PC-3 (cell line): Measurements from ENCODE around the gene HAP1. TPM values are rescaled to one million over a fixed set of nuclear protein-coding genes. Genes with fewer than 3 reads are reported as not detected.

Source experiments
- ATAC-seq: fragments of 200-7000 bp; cut with Tn5 transposase; 2 replicates; pipeline ENCODE4 v1.9.1; 2020; ENCODE audit warnings: mild to moderate bottlenecking, moderate library complexity
- BruUV-seq: library from RNA; stranded (reverse); fragments of 400-500 nt; replicated peaks from 2 replicates; lab custom pipeline; 2021; lab: Mats Ljungman, UMichigan
- CTCF ChIA-PET: fragments of 300-600 bp; sonication (Branson Sonifier 250); formaldehyde crosslinking; loops from one replicate; lab custom pipeline; 2022; ENCODE audit warnings: antibody characterized with exemption; lab: Charles Lee
- POLR2A ChIA-PET: fragments of 300-600 bp; sonication (Branson Sonifier 250); formaldehyde crosslinking; loops from one replicate; lab custom pipeline; 2022; ENCODE audit warnings: antibody characterized with exemption; ENCODE audit not compliant: unreplicated experiment; lab: Charles Lee
- DNase-seq: peaks from one replicate; pipeline ENCODE4 v3.0.0-alpha.2; 2015
- H2AFZ ChIP-seq: fragments of 300-600 bp; sonication (generic); 2 replicates; pipeline ENCODE4 v1.6.0; 2016; ENCODE audit warnings: antibody characterized with exemption, low read length
- H3F3A ChIP-seq: fragments of 300-600 bp; sonication (generic); one replicate; pipeline ENCODE4 v1.6.0; 2017; ENCODE audit warnings: antibody characterized with exemption, low read length, control low read depth, mild to moderate bottlenecking; ENCODE audit not compliant: unreplicated experiment
- H3K27ac ChIP-seq: fragments of 300-600 bp; sonication (generic); 2 replicates; pipeline ENCODE4 v1.5.1; 2016; ENCODE audit warnings: mild to moderate bottlenecking, low read length
- H3K27me3 ChIP-seq: fragments of 300-600 bp; sonication (generic); 2 replicates; pipeline ENCODE4 v1.6.1; 2016; ENCODE audit warnings: low read length, mixed read lengths
- H3K36me3 ChIP-seq: fragments of 300-600 bp; sonication (generic); 2 replicates; pipeline ENCODE4 v1.6.1; 2016; ENCODE audit warnings: low read depth, mixed run types, low read length, mixed read lengths
- H3K4me1 ChIP-seq: fragments of 300-600 bp; sonication (generic); 2 replicates; pipeline ENCODE4 v1.5.1; 2016; ENCODE audit warnings: low read length; ENCODE audit not compliant: insufficient read depth
- H3K4me2 ChIP-seq: fragments of 300-600 bp; sonication (generic); 2 replicates; pipeline ENCODE4 v1.6.0; 2016; ENCODE audit warnings: low read length
- H3K4me3 ChIP-seq: fragments of 300-600 bp; sonication (generic); 2 replicates; pipeline ENCODE4 v1.5.1; 2016; ENCODE audit warnings: mild to moderate bottlenecking, low read length, mixed read lengths
- H3K79me2 ChIP-seq: fragments of 300-600 bp; sonication (generic); 2 replicates; pipeline ENCODE4 v1.6.1; 2017; ENCODE audit warnings: low read length, mixed read lengths
- H3K9ac ChIP-seq: fragments of 300-600 bp; sonication (generic); 2 replicates; pipeline ENCODE4 v1.6.0; 2016; ENCODE audit warnings: mild to moderate bottlenecking, low read length
- H3K9me2 ChIP-seq: fragments of 300-600 bp; sonication (generic); replicated peaks from 2 replicates; pipeline ENCODE4 v1.6.1; 2016; ENCODE audit warnings: mixed run types, low read length, mixed read lengths
- H3K9me3 ChIP-seq: fragments of 300-600 bp; sonication (generic); 2 replicates; pipeline ENCODE4 v1.6.1; 2016; ENCODE audit warnings: low read length, mixed read lengths
- H4K20me1 ChIP-seq: fragments of 300-600 bp; sonication (generic); 2 replicates; pipeline ENCODE4 v1.6.1; 2016; ENCODE audit warnings: low read length, mixed read lengths
- EZH2 ChIP-seq: fragments of 300-600 bp; sonication (generic); IDR thresholded peaks from one replicate; pipeline ENCODE4 v1.6.1; 2017; ENCODE audit warnings: antibody characterized with exemption, mild to moderate bottlenecking, low read length; ENCODE audit not compliant: unreplicated experiment
- EZH2phosphoT487 ChIP-seq: fragments of 300-600 bp; sonication (generic); IDR thresholded peaks from 2 replicates; pipeline ENCODE4 v1.6.1; 2018; ENCODE audit warnings: mild to moderate bottlenecking, antibody characterized with exemption, low read length, borderline replicate concordance
- intact Hi-C: fragments of 100-400 bp; cut with micrococcal nuclease; formaldehyde crosslinking; loops from 2 replicates; pipeline ENCODE4 v1.9.0; 2023
- total RNA-seq: library from RNA; depleted of rRNA; stranded (reverse); fragments of >200 nt; gene quantifications from 2 replicates; pipeline ENCODE4 v1.2.3, GENCODE V29; 2014
- TF ChIP-seq, protein P1 (sequence below): fragments of 300-600 bp; sonication (generic); conservative IDR thresholded peaks from 2 replicates; pipeline ENCODE4 v1.5.1; 2017; ENCODE audit warnings: antibody characterized with exemption, low read depth, mild to moderate bottlenecking, low read length

HAP1 gene
- total RNA-seq, 1 experiment from 2014 or later, result 1.2 TPM

DNA sequence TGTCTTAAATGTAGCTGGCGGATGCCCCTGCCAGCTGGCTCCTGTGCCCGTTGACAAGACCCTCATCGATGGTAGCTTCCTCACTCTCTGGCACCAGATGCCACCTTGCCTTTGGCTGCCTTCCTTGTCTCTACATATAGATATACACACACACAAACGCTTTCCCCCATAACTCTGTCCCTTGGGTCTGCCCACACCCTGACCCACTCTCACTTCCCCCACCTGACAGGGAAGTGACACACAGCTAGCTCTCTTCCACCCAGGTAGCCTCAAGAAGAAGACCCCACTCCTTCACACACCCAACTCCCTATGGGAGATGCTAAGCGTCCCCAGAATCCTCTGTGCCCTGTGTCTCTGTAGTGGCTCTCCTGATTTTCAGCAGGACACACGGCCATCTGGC is 26.4 kb upstream of the HAP1 start:
- Histone ChIP-seq H3F3A (no peaks in the 10 kb centered on the region), H3K27me3 (no peaks in the 10 kb centered on the region), H2AFZ (no peak overlapping the region), H3K4me2 (no peak overlapping the region), H3K79me2 (no peaks in the 10 kb centered on the region), H3K9ac (no peak overlapping the region), H3K9me3 (no peaks in the 10 kb centered on the region), H3K9me2 (no peaks in the 10 kb centered on the region), H3K4me1 (no peaks in the 10 kb centered on the region), H3K36me3 (peaks cover 38% of the 10 kb centered on the region), H3K4me3 (no peak overlapping the region), H4K20me1 (no peaks in the 10 kb centered on the region), H3K27ac (no peak overlapping the region)
- TF ChIP-seq, protein P1, sequence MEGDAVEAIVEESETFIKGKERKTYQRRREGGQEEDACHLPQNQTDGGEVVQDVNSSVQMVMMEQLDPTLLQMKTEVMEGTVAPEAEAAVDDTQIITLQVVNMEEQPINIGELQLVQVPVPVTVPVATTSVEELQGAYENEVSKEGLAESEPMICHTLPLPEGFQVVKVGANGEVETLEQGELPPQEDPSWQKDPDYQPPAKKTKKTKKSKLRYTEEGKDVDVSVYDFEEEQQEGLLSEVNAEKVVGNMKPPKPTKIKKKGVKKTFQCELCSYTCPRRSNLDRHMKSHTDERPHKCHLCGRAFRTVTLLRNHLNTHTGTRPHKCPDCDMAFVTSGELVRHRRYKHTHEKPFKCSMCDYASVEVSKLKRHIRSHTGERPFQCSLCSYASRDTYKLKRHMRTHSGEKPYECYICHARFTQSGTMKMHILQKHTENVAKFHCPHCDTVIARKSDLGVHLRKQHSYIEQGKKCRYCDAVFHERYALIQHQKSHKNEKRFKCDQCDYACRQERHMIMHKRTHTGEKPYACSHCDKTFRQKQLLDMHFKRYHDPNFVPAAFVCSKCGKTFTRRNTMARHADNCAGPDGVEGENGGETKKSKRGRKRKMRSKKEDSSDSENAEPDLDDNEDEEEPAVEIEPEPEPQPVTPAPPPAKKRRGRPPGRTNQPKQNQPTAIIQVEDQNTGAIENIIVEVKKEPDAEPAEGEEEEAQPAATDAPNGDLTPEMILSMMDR, result no peak
- TF ChIP-seq EZH2, result no peak
- intact Hi-C loops, result no loop called here
- ATAC-seq (no peak), DNase-seq (no peak)
- POLR2A ChIA-PET, result no interaction called here
- BruUV-seq, result no TSS peak
- CTCF ChIA-PET, result no interaction called here

DNA sequence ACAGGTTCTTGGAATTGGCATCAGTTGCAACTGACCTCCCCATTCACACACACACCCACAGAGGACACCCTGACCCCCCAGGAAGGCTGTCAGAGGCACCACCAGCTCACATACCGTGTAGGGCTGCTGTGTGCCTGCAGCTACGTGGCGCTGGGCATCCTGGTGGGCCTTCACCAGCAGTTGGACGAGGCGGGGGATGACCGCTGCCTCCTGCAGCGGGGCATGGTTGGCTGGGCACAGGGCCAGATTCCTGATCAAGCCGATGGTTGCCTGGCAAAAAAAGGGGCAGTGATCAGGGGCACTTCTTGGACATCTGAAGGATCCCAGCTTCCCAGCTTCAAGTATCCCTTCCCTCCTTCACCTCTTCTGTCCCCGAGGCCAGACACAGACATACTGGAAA is 24.2 kb upstream of the HAP1 start:
- no peak overlapping the region for H3K9ac ChIP-seq
- ChIA-PET POLR2A (no interaction called here), CTCF (interaction anchor here (0.5 kb wide), 1 partner anchor 41 kb away, joined by 3 read pairs; no protein-coding TSS in a partner anchor)
- no peak overlapping the region for H2AFZ ChIP-seq
- H3K27me3 ChIP-seq, result no peaks in the 10 kb centered on the region
- H3K4me2 ChIP-seq, result no peak overlapping the region
- H3F3A ChIP-seq, result no peaks in the 10 kb centered on the region
- no TSS peak for BruUV-seq
- TF ChIP-seq EZH2phosphoT487 (no peak), EZH2 (no peak)
- TF ChIP-seq, protein P1, result no peak
- H3K36me3 ChIP-seq, result peaks cover 26% of the 10 kb centered on the region
- intact Hi-C loops, result no loop called here
- ATAC-seq, result no peak
- H3K9me3 ChIP-seq, result no peaks in the 10 kb centered on the region
- no peaks in the 10 kb centered on the region for H3K4me1 ChIP-seq
- DNase-seq, result no peak
- H3K79me2 ChIP-seq, result no peaks in the 10 kb centered on the region
- H3K4me3 ChIP-seq, result no peak overlapping the region
- H3K9me2 ChIP-seq, result no peaks in the 10 kb centered on the region
- H4K20me1 ChIP-seq, result no peaks in the 10 kb centered on the region
- no peak overlapping the region for H3K27ac ChIP-seq

DNA sequence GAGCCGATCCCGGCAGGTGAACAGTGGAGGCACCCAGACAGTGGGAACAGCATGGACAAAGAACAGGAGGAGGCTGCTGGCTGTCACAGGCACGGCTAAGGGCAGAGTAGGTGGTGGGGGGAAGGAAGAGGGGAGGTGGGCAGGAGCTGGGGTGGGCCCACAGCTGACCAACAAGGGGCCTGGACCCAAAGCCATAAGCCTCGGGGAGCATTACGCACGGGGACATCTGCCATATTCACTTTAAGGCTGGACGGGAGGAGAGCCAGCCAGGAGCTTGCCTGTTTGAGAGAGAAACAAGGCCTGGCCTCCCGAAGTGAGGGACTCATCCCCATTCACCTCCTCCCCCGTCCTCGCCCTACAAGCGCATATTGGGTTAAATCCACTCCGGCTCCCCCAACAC is 19.6 kb upstream of the HAP1 start:
- POLR2A ChIA-PET, result no interaction called here
- no peak overlapping the region for H3K4me3 ChIP-seq
- H3K79me2 ChIP-seq, result no peaks in the 10 kb centered on the region
- H3K4me1 ChIP-seq, result no peaks in the 10 kb centered on the region
- H3K4me2 ChIP-seq, result no peak overlapping the region
- H3K27ac ChIP-seq, result no peak overlapping the region
- no peak for TF ChIP-seq EZH2
- TF ChIP-seq EZH2phosphoT487, result no peak
- TF ChIP-seq, protein P1, result no peak
- DNase-seq (no peak), ATAC-seq (no peak)
- BruUV-seq, result no TSS peak
- H3K9me2 ChIP-seq, result no peaks in the 10 kb centered on the region
- H2AFZ ChIP-seq, result no peak overlapping the region
- no peaks in the 10 kb centered on the region for H4K20me1 ChIP-seq
- no peaks in the 10 kb centered on the region for H3F3A ChIP-seq
- H3K36me3 ChIP-seq, result peaks cover 7% of the 10 kb centered on the region; the same call in 1 of the 2 replicates
- no peaks in the 10 kb centered on the region for H3K27me3 ChIP-seq
- intact Hi-C loops, result no loop called here
- H3K9me3 ChIP-seq, result no peaks in the 10 kb centered on the region
- H3K9ac ChIP-seq, result no peak overlapping the region
- CTCF ChIA-PET, result no interaction called here
